Small intestine (tissue), 16 donors: ENCODE measurements around the gene CSRP3. TPM values are rescaled to one million over a fixed set of nuclear protein-coding genes. Genes with fewer than 3 reads are reported as not detected.

Experiments
- DNase-seq, 2 donors: peaks; one replicate each; pipeline versions ENCODE4 v3.0.0 to v3.0.0-alpha.2; 2013
- FAIRE-seq: peaks from 2 replicates; lab custom pipeline; 2012; peaks lifted over from hg19 to GRCh38; lab: Jason Lieb, UNC
- H3K27ac ChIP-seq, 3 donors: one replicate each; pipeline ENCODE4 v1.5.1; 2013; ENCODE audit warnings: low read length in 2 of 3, mild to moderate bottlenecking in 2 of 3, control low read depth in 1 of 3, inconsistent platforms in 1 of 3, low read depth in 1 of 3, moderate library complexity in 1 of 3
- H3K27me3 ChIP-seq, 3 donors: one replicate each; pipeline ENCODE4 v1.6.1; 2013; ENCODE audit warnings: low read length in 3 of 3, inconsistent platforms in 1 of 3; ENCODE audit not compliant: control insufficient read depth in 3 of 3, insufficient read depth in 3 of 3
- H3K36me3 ChIP-seq, 3 donors: one replicate each; pipeline ENCODE4 v1.6.1; 2013; ENCODE audit warnings: low read length in 3 of 3, inconsistent platforms in 1 of 3, low read depth in 1 of 3, mild to moderate bottlenecking in 1 of 3, moderate library complexity in 1 of 3; ENCODE audit not compliant: control insufficient read depth in 3 of 3, insufficient read depth in 2 of 3
- H3K4me1 ChIP-seq, 3 donors: one replicate each; pipeline ENCODE4 v1.6.1; 2013; ENCODE audit warnings: low read length in 2 of 3, inconsistent platforms in 1 of 3, low read depth in 1 of 3, mild to moderate bottlenecking in 1 of 3, moderate library complexity in 1 of 3; ENCODE audit not compliant: control insufficient read depth in 3 of 3, insufficient read depth in 2 of 3
- H3K4me3 ChIP-seq, 3 donors: one replicate each; pipeline ENCODE4 v1.5.1; 2013; ENCODE audit warnings: low read length in 3 of 3, control low read depth in 1 of 3, inconsistent platforms in 1 of 3, low read depth in 1 of 3, mild to moderate bottlenecking in 1 of 3, moderate library complexity in 1 of 3
- H3K9me3 ChIP-seq, 2 donors: one replicate each; pipeline ENCODE4 v1.6.1; 2013; ENCODE audit warnings: low read depth in 1 of 2, low read length in 1 of 2; ENCODE audit not compliant: control insufficient read depth in 2 of 2, insufficient read depth in 1 of 2
- WGBS, 3 donors: extraction: QIAGEN DNeasy Blood & Tissue Kit; methylation state at CpG; one replicate each; pipeline ENCODE4 v1.1.7; 2013; 5-methylcytosine and 5-hydroxymethylcytosine counted together
- long read RNA-seq, 10 donors: transcript quantifications; one replicate each; lab custom pipeline, GENCODE V29; 2026
- polyA plus RNA-seq, 4 donors: library from polyadenylated mRNA; stranded (reverse) in 3 of 4; unstranded in 1 of 4; fragments of 200-250 nt in 3 of 4; fragments of 120-200 nt in 1 of 4; gene quantifications; one replicate each; pipeline versions ENCODE4 v1.2.1 to v1.2.3, GENCODE V29; 2013
- donor health status: healthy with polysubstance abuse.
- donor health status: control.
- donor health status: control.
- donor health status: Bipolar disorder and iron deficiency.
- donor health status: healthy.

The CSRP3 gene
- polyA plus RNA-seq = 10 to 100 TPM in 1 of 4 donors, 1 to 10 TPM in 2, under 1 TPM in 1; 0.09 to 17.0 (median 1.2) TPM
- long read RNA-seq, donor 1 = 0 reads
- long read RNA-seq, donor 2 = 0 reads
- long read RNA-seq, donor 3 = 0 reads
- long read RNA-seq, donor 4 = 0 reads
- long read RNA-seq, donor 5, partial matches to known transcripts = 0 of 1 reads
- long read RNA-seq, donor 5, other reads (novel, unspliced or antisense) = 0 of 1 reads
- long read RNA-seq, donor 6 = 0 reads
- long read RNA-seq, donor 7 = 0 reads
- long read RNA-seq, donor 8, transcript CSRP3-201 (6 exons, 971 nt) = major isoform, 7 of 13 reads
- long read RNA-seq, donor 8, partial matches to known transcripts = 5 of 13 reads
- long read RNA-seq, donor 8, other reads (novel, unspliced or antisense) = 0 of 13 reads
- long read RNA-seq, donor 9 = 0 reads
- long read RNA-seq, donor 10 = 0 reads

DNA sequence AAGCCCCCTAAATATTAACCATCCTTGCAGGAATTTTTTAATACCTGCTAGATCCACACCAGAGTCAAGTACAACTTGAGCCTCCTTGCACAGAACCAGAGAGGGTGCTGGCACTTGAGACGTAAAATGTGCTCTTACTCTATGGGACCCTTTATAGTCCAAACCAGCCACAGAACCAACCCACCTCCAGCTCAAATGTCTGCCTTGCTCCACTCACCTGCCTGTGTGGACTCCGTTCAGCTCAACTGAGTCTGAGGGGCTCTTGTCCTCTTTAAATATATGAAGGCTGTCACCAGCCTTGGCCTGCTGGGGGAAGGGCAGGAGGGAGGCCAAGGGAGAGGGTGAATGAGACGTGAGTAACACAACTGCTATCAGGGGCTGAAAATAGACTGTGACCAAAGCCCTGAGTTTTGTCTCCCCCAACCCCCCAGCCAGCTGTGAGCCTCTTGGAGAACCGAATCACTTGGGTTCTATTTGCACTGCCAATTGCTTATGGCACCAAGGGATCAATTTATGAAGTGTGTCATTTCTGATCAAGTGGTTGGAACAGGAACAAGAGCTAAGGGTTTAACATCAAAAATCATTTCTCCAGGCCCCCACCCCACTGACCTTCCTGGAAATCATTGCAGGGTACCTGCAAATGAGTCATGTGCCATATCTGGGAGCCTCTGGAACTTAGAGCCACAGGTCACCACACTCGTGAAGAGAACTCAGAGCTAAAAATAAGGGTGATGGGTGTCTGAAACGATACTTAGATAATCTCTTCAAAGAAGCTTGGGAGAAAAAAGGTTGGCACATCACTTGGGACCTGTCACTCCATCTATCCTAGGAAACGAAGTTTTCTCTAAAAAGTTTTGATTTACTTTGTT is at the start of gene CSRP3:
Gene CSRP3, minus strand, starts transcription at position 247 of the 869 bp plus-strand sequence. CDS start 9,535 bp downstream, outside the sequence.
- no peak for FAIRE-seq
- Histone ChIP-seq H3K4me1 (peaks cover 0 to 20% (median 3%) of the 10 kb centered on the region in 3 donors), H3K9me3 (no peaks in the 10 kb centered on the region), H3K27me3 (no peaks in the 10 kb centered on the region), H3K36me3 (no peaks in the 10 kb centered on the region), H3K4me3 (no peak within 1 kb of the TSS), H3K27ac (no peak within 1 kb of the TSS)
- 82 to 85% (median 83%) methylated on average over 7 of the region's 7 CpGs for whole genome bisulfite sequencing, 3 donors
- DNase-seq = no peak

GRCh38 chr11:19251577-19251976 is 49.8 kb upstream of the CSRP3 start:
- Histone ChIP-seq H3K4me1 (no peaks in the 10 kb centered on the region), H3K4me3 (no peak overlapping the region), H3K36me3 (no peaks in the 10 kb centered on the region), H3K27me3 (no peaks in the 10 kb centered on the region), H3K27ac (no peak overlapping the region), H3K9me3 (no peaks in the 10 kb centered on the region)
- FAIRE-seq = no peak
- DNase-seq = no peak

DNA sequence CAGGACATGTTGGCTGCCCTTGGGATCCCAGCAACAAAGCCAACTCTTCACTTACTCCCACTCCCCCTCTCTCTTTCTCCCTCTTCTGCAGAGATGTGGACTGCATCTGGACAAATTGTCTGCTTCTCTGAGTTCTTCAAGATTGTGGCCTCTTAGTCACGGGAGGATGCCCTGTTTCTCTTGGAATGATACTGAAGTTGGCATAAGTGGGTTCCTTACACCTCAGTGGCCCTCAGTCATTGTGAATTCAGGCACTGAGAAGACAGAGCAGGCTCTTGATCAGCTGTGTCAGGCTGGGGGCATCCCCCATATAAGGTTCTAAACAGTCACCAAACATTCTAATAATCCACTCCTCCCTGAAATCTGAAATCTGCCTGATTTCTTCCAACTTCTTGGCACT is 45.0 kb upstream of the CSRP3 start:
- peaks cover 0 to 17% (median 0%) of the 10 kb centered on the region in 3 donors for H3K4me1 ChIP-seq
- FAIRE-seq = no peak
- WGBS, 3 donors = 95 to 100% (median 100%) methylated on average over 1 of the region's 1 CpG
- no peak overlapping the region for H3K4me3 ChIP-seq
- no peaks in the 10 kb centered on the region for H3K36me3 ChIP-seq
- no peak overlapping the region for H3K27ac ChIP-seq
- no peaks in the 10 kb centered on the region for H3K9me3 ChIP-seq
- H3K27me3 ChIP-seq = peaks cover 0 to 11% (median 9%) of the 10 kb centered on the region in 3 donors
- DNase-seq = no peak

- peaks cover 0 to 12% (median 11%) of the 10 kb centered on the region in 3 donors for H3K27me3 ChIP-seq
- no peaks in the 10 kb centered on the region for H3K9me3 ChIP-seq
- no peak overlapping the region for H3K4me3 ChIP-seq
- no peak overlapping the region for H3K27ac ChIP-seq
- FAIRE-seq (no peak), DNase-seq (peak in 1 of 2 donors; percentile 23)
- WGBS, 3 donors = 69 to 86% (median 75%) methylated on average over 5 of the region's 5 CpGs
- no peaks in the 10 kb centered on the region for H3K36me3 ChIP-seq
- peaks cover 0 to 18% (median 0%) of the 10 kb centered on the region in 3 donors for H3K4me1 ChIP-seq
Observed at GRCh38 chr11:19245351-19245750, 43.6 kb upstream of the CSRP3 start.

DNA sequence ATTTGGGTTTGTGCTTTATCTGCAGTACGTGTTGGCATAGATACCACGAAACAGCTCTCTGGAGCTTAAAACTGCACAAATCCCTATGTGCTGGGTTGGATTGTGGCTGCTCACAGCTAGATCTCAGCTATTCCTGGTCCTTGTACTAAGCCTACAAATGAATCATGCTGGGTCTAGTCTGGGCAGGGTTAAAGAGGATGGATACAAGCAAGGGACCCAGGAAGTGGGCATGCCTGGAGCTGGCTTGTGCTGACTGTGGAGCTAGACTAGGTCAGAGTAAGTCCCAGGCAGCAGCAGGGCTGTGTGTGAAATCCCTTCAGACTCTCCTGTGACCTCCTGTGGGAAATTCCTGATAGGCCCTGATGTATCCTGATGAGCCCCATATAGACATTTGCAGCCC is 42.8 kb upstream of the CSRP3 start:
- Histone ChIP-seq H3K27ac (peak overlapping the region in 1 of 3 donors; percentile 7), H3K4me3 (no peak overlapping the region), H3K27me3 (peaks cover 0 to 12% (median 11%) of the 10 kb centered on the region in 3 donors), H3K36me3 (no peaks in the 10 kb centered on the region), H3K9me3 (no peaks in the 10 kb centered on the region), H3K4me1 (peaks cover 0 to 18% (median 0%) of the 10 kb centered on the region in 3 donors)
- no peak for FAIRE-seq
- DNase-seq = peak in 1 of 2 donors; percentile 31
- WGBS, 3 donors = 16 to 49% (median 30%) methylated on average over 2 of the region's 2 CpGs

- H3K27ac ChIP-seq = peak overlapping the region in 1 of 3 donors; percentile 7
- WGBS, 3 donors = 19 to 63% (median 44%) methylated on average over 6 of the region's 6 CpGs
- H3K27me3 ChIP-seq = peaks cover 0 to 12% (median 11%) of the 10 kb centered on the region in 3 donors
- no peaks in the 10 kb centered on the region for H3K36me3 ChIP-seq
- no peak for FAIRE-seq
- peak; percentile 65 to 83 for DNase-seq
- no peak overlapping the region for H3K4me3 ChIP-seq
- peaks cover 0 to 20% (median 0%) of the 10 kb centered on the region in 3 donors for H3K4me1 ChIP-seq
- no peaks in the 10 kb centered on the region for H3K9me3 ChIP-seq
Observed at GRCh38 chr11:19244084-19244483, 42.3 kb upstream of the CSRP3 start.

DNA sequence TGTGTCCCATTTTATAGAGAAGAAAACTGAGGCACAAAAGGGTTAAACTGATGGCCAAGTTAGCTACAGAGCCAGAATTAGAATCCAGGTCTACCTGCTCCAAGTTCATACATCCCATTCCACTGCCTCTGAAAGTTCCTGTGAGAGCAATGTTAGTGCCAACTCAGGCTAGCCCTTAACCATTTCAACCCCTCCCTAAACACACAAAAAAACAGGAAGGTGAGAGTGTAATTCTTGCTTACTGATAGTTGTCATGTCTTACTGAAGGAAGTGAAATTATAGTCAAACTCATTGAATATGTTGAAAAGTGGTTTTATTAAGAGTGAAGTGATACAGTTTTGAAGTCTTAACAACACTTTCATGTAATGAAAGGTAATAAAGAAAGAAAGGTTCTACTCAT is 41.8 kb upstream of the CSRP3 start:
- DNase-seq = peak in 1 of 2 donors; percentile 13
- no peak overlapping the region for H3K27ac ChIP-seq
- no peak overlapping the region for H3K4me3 ChIP-seq
- H3K9me3 ChIP-seq = no peaks in the 10 kb centered on the region
- H3K4me1 ChIP-seq = peaks cover 0 to 24% (median 0%) of the 10 kb centered on the region in 3 donors
- no peak for FAIRE-seq
- peaks cover 0 to 12% (median 11%) of the 10 kb centered on the region in 3 donors for H3K27me3 ChIP-seq
- no peaks in the 10 kb centered on the region for H3K36me3 ChIP-seq

DNA sequence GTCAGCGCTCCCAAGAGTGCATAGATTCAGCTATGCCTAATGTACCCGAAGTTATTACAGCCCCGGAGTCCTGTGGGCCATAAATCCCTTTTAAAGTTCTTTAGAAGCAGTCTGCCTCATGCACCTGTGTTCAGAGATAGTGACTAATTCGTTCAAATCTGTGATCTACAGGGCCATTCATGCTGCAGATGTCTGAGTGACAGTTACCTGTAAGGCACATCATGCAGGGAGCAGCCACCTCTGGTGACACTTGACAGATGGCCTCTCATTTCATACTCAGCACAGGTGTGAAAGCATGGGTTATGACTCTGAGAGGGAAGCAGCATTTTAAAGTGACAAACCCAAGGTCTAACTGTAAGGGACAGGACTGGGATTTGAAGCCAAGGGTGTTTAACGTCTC is 41.4 kb upstream of the CSRP3 start:
- Histone ChIP-seq H3K4me1 (peaks cover 0 to 28% (median 0%) of the 10 kb centered on the region in 3 donors), H3K27ac (no peak overlapping the region), H3K9me3 (no peaks in the 10 kb centered on the region), H3K4me3 (no peak overlapping the region), H3K36me3 (no peaks in the 10 kb centered on the region), H3K27me3 (peaks cover 0 to 12% (median 11%) of the 10 kb centered on the region in 3 donors)
- 32 to 57% (median 49%) methylated on average over 5 of the region's 5 CpGs for WGBS, 3 donors
- DNase-seq = no peak
- no peak for FAIRE-seq
